ENCODE data around the gene SYNE3.

SYNE3 gene

DNA sequence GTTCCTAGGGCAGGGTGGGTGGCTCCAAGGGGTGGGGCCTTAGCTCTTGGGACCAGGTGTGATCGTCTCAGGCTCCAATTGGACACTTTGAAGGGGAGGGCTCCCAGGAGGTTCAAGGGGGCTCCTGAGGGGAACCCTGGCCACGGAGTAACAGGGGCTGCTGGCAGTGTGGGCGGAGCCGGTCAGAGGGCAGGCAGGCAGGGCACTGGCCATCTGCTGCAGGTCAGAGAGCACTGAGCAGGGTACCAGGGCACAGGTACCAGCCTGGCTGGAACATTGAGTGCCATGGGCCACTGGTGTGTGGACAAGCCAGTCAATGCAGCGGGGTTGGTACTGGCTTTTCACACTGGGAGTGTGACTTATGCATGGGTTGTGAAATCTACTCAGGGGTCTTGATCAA, 32.2 kb downstream of the SYNE3 start:
- DNase-seq (ENCODE audit: low read depth in 2 of 2) = no peak
- H3K4me3 ChIP-seq (replicated peaks in 1 of 2; ENCODE audit: low read depth in 2 of 2, low read length in 2 of 2) = no peak overlapping the region
- TF ChIP-seq, protein P1, sequence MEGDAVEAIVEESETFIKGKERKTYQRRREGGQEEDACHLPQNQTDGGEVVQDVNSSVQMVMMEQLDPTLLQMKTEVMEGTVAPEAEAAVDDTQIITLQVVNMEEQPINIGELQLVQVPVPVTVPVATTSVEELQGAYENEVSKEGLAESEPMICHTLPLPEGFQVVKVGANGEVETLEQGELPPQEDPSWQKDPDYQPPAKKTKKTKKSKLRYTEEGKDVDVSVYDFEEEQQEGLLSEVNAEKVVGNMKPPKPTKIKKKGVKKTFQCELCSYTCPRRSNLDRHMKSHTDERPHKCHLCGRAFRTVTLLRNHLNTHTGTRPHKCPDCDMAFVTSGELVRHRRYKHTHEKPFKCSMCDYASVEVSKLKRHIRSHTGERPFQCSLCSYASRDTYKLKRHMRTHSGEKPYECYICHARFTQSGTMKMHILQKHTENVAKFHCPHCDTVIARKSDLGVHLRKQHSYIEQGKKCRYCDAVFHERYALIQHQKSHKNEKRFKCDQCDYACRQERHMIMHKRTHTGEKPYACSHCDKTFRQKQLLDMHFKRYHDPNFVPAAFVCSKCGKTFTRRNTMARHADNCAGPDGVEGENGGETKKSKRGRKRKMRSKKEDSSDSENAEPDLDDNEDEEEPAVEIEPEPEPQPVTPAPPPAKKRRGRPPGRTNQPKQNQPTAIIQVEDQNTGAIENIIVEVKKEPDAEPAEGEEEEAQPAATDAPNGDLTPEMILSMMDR (IDR thresholded peaks at IDR 0.05; ENCODE audit: low read depth, low read length) = no peak

DNA sequence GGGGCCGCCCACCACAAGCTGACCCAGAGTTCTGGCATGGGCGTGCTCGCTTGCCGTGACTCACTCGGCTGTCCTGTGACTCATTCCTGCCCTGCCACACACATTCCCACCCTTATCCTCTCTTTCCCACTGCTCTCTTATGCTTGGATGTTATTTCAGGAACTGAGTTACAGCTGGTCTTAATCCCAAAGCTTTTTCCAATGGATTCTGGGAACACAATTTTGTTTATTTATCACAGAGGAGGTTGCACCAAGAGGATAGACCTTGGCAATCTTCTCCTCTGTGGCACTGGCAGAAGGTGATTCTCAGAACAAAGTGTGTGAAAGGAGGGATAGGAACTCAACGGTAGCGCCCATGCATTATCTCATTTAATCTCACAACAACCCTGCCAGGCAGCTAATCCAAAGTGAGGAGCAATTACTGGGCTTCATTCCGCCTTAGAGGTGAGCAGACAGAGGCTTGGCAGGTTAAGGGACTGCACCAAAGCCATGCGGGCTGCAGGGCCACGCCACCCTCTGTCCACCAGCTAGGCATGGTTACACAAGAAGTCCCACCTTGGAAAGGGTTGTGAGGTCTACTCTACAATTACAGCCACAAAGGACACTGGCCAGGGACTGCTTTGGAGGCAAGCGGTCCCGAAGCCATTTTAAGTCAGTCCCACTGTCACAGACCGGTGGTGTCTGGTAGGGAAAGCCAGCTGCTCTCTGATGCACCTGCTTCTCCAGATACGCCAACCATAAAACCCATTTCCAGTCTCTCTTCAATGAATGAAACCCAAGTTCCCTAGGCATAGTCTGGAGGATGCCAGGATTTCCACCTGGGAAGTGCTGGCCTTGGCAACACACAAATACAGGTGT, 32.9 kb downstream of the SYNE3 start:
- peak; percentile 83 to 92 for DNase-seq (ENCODE audit: low read depth in 2 of 2)

GRCh38 chr14:95482627-95483308, 33.7 kb downstream of the SYNE3 start:
- no peak overlapping the region for H3K4me3 ChIP-seq (replicated peaks in 1 of 2; ENCODE audit: low read depth in 2 of 2, low read length in 2 of 2)
- TF ChIP-seq, protein P1 (IDR thresholded peaks at IDR 0.05; ENCODE audit: low read depth, low read length) = no peak
- no peak for DNase-seq (ENCODE audit: low read depth in 2 of 2)

More for the DNA sequence above, 32.9 kb downstream of the SYNE3 start:
- no peak overlapping the region for H3K4me3 ChIP-seq (replicated peaks in 1 of 2; ENCODE audit: low read depth in 2 of 2, low read length in 2 of 2)
- TF ChIP-seq, protein P1 (IDR thresholded peaks at IDR 0.05; ENCODE audit: low read depth, low read length) = no peak

GRCh38 chr14:95481391-95482022, 34.9 kb downstream of the SYNE3 start:
- no peak for DNase-seq (ENCODE audit: low read depth in 2 of 2)
- no peak overlapping the region for H3K4me3 ChIP-seq (replicated peaks in 1 of 2; ENCODE audit: low read depth in 2 of 2, low read length in 2 of 2)
- TF ChIP-seq, protein P1 (IDR thresholded peaks at IDR 0.05; ENCODE audit: low read depth, low read length) = no peak

- TF ChIP-seq, protein P1 (IDR thresholded peaks at IDR 0.05; ENCODE audit: low read depth, low read length) = no peak
- DNase-seq (ENCODE audit: low read depth in 2 of 2) = no peak
- no peak overlapping the region for H3K4me3 ChIP-seq (replicated peaks in 1 of 2; ENCODE audit: low read depth in 2 of 2, low read length in 2 of 2)
Observed at GRCh38 chr14:95480887-95481226, 35.6 kb downstream of the SYNE3 start.

DNA sequence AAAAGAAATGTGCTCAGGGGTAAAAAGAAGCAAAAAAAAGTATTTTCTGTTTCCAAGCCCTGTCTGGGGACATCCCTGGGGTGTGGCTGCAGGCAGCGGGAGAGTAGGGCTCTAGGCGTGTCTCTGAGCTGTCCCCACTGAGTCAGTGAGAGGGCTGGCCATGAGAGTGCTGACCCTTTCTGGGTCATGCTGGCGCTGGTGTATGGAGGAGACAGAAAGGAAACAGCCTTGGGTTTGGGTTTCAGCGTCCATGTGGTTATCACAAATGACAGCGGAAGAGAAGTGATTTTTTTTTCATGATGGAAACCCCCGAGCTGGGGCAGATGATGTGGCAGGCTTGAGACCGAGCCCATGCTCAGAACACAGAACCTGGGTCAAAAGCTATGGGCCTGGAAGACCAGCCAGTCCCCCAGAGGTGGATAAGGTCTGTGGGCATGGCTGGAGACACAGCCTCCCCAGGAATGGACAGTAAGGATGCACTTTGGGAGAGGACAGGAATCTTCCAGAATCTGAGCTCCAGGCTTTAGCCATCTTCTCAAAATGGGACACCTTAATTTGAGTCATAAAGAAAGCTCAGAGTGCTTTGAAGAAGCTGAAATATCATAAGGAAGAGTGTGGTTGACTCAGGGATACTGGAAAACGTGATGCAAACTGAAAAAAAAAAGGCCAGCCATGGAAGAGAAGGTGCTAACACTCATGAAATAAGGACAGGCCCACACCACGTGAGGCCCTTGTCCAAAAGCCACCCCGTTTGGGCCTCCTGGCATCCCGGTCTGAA, 36.2 kb downstream of the SYNE3 start:
- TF ChIP-seq, protein P1 (IDR thresholded peaks at IDR 0.05; ENCODE audit: low read depth, low read length) = no peak
- no peak overlapping the region for H3K4me3 ChIP-seq (replicated peaks in 1 of 2; ENCODE audit: low read depth in 2 of 2, low read length in 2 of 2)
- DNase-seq (ENCODE audit: low read depth in 2 of 2) = peak; percentile 57 to 79

All from cardiac fibroblast (primary cell).